GM12872 (cell line): Measurements from ENCODE around the gene TTC39B.

Experiments used
- CTCF ChIP-seq: IDR thresholded peaks from 3 replicates; pipeline ENCODE4 v1.5.1; 2011; ENCODE audit warnings: low read depth, mild to moderate bottlenecking, low read length, moderate library complexity; ENCODE audit not compliant: insufficient read depth

TTC39B gene

GRCh38 chr9:15127831-15128230 is 179.2 kb downstream of the TTC39B start:
- TF ChIP-seq CTCF, result no peak

DNA sequence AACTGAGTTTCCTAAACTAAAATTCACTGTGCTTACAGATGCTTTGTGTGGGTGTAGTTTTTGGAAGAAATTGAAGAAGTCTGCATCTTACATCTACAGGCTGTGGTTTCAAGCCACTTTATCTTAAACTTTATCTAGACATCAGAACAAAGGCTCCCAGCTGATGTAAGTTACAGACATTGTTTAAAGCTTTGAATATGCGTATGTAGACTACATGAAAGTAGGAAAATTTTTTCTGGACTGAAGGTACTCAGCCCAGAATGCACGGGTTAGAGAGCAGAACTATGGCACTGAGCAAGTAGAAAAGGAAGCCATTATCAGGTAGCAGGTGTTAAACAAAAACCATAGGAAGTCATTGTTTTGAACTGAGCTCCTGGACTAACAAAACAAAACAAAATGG is 185.4 kb downstream of the TTC39B start:
- no peak for TF ChIP-seq CTCF

- TF ChIP-seq CTCF, result no peak
Observed at GRCh38 chr9:15116130-15116580, 190.9 kb downstream of the TTC39B start.

GRCh38 chr9:15115702-15116101 is 191.3 kb downstream of the TTC39B start:
- TF ChIP-seq CTCF, result no peak

DNA sequence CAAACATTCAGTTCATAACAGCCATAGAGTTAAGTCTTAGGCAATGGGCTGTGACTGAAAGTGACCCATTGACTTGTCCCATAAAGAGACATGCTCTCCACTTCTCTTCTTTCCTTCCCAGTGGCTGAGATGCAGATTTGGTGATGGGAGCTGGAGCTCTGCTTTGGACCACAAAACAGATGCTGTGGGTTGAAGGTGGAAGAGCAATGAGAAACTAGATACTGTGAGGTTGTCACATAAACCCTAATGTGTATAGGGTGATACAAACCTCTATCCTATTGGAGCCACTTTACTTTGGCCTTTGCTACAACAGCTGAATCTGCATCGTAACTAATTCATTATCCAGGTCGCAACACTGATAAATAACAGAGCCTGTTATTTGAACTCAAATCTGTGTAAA is 192.0 kb downstream of the TTC39B start:
- no peak for TF ChIP-seq CTCF
